ENCODE measurements around the gene FGF14. TPM values are rescaled to one million over a fixed set of nuclear protein-coding genes. Genes with fewer than 3 reads are reported as not detected.

The FGF14 gene
- total RNA-seq, 1 donor from 2014 or later = 0.22 TPM

- Mint-ChIP-seq H3K4me1 (ENCODE audit: low read depth) (no peaks in the 10 kb centered on the region), H3K9me3 (ENCODE audit: low read depth) (no peaks in the 10 kb centered on the region), H3K27ac (ENCODE audit: unreplicated experiment) (no peak overlapping the region), H3K36me3 (ENCODE audit: low read depth) (no peaks in the 10 kb centered on the region), H3K4me3 (ENCODE audit: unreplicated experiment) (no peak overlapping the region), H3K27me3 (ENCODE audit: low read depth) (peaks cover 40% of the 10 kb centered on the region)
- no peak for DNase-seq (ENCODE audit: low spot score)
- TF ChIP-seq, protein P1, sequence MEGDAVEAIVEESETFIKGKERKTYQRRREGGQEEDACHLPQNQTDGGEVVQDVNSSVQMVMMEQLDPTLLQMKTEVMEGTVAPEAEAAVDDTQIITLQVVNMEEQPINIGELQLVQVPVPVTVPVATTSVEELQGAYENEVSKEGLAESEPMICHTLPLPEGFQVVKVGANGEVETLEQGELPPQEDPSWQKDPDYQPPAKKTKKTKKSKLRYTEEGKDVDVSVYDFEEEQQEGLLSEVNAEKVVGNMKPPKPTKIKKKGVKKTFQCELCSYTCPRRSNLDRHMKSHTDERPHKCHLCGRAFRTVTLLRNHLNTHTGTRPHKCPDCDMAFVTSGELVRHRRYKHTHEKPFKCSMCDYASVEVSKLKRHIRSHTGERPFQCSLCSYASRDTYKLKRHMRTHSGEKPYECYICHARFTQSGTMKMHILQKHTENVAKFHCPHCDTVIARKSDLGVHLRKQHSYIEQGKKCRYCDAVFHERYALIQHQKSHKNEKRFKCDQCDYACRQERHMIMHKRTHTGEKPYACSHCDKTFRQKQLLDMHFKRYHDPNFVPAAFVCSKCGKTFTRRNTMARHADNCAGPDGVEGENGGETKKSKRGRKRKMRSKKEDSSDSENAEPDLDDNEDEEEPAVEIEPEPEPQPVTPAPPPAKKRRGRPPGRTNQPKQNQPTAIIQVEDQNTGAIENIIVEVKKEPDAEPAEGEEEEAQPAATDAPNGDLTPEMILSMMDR (IDR thresholded peaks at IDR 0.05) = peak; percentile 81
These were observed 459.8 kb downstream of the FGF14 start for GRCh38 chr13:101942038-101942437.

GRCh38 chr13:101941095-101941783, 460.6 kb downstream of the FGF14 start:
- H3K27ac Mint-ChIP-seq (ENCODE audit: unreplicated experiment) = no peak overlapping the region
- H3K4me1 Mint-ChIP-seq (ENCODE audit: low read depth) = no peaks in the 10 kb centered on the region
- no peaks in the 10 kb centered on the region for H3K36me3 Mint-ChIP-seq (ENCODE audit: low read depth)
- TF ChIP-seq, protein P1 (IDR thresholded peaks at IDR 0.05) = peak; percentile 0
- DNase-seq (ENCODE audit: low spot score) = no peak
- peaks cover 42% of the 10 kb centered on the region for H3K27me3 Mint-ChIP-seq (ENCODE audit: low read depth)
- no peaks in the 10 kb centered on the region for H3K9me3 Mint-ChIP-seq (ENCODE audit: low read depth)
- H3K4me3 Mint-ChIP-seq (ENCODE audit: unreplicated experiment) = no peak overlapping the region

DNA sequence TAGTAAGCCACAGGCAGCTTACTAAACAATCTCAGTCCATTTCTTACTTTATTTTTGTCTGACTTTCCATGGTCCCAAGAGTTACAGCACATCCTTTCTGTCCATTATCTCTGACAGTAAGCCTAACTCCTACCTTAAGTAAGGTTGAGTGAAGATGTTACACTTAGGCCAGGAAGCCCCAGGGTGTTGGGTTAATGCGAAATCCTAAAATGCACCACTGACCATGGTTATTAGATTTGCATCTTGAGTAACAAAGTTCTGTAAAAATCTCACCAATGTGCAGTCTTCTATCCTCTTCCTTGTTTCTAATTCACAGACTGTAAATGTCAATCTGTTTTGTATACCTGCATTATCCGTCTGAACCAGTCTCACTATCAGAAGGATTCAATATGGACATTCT, 462.5 kb downstream of the FGF14 start:
- TF ChIP-seq, protein P1 (IDR thresholded peaks at IDR 0.05) = no peak
- Mint-ChIP-seq H3K36me3 (ENCODE audit: low read depth) (no peaks in the 10 kb centered on the region), H3K9me3 (ENCODE audit: low read depth) (no peaks in the 10 kb centered on the region), H3K27ac (ENCODE audit: unreplicated experiment) (no peak overlapping the region), H3K4me1 (ENCODE audit: low read depth) (no peaks in the 10 kb centered on the region), H3K27me3 (ENCODE audit: low read depth) (peaks cover 42% of the 10 kb centered on the region), H3K4me3 (ENCODE audit: unreplicated experiment) (no peak overlapping the region)
- DNase-seq (ENCODE audit: low spot score) = no peak

GRCh38 chr13:101935828-101936227, 466.0 kb downstream of the FGF14 start:
- Mint-ChIP-seq H3K9me3 (ENCODE audit: low read depth) (no peaks in the 10 kb centered on the region), H3K4me1 (ENCODE audit: low read depth) (peaks cover 5% of the 10 kb centered on the region), H3K27me3 (ENCODE audit: low read depth) (peaks cover 45% of the 10 kb centered on the region), H3K4me3 (ENCODE audit: unreplicated experiment) (no peak overlapping the region), H3K27ac (ENCODE audit: unreplicated experiment) (no peak overlapping the region), H3K36me3 (ENCODE audit: low read depth) (no peaks in the 10 kb centered on the region)
- no peak for DNase-seq (ENCODE audit: low spot score)
- TF ChIP-seq, protein P1 (IDR thresholded peaks at IDR 0.05) = no peak

DNA sequence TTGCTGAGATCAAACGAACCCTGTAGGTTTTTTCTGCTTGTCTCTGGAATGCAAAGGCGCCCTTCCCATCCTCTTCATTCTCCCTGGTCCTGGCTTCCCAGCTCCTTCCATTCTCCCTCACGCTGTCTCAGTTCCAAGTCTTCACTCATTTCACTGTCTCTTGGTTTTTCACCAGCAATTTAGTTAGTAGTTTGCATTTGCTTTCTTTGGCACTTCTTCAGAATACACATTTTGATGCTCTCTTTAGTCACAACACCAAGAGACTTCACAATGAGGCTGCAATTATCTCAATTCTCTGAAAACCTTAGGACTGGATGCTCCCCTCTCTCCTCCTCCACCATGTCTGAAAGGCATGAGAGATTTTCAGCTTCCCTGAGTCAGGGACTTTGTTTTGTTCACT, 470.7 kb downstream of the FGF14 start:
- H3K9me3 Mint-ChIP-seq (ENCODE audit: low read depth) = no peaks in the 10 kb centered on the region
- TF ChIP-seq, protein P1 (IDR thresholded peaks at IDR 0.05) = no peak
- DNase-seq (ENCODE audit: low spot score) = no peak
- H3K27ac Mint-ChIP-seq (ENCODE audit: unreplicated experiment) = no peak overlapping the region
- H3K36me3 Mint-ChIP-seq (ENCODE audit: low read depth) = no peaks in the 10 kb centered on the region
- H3K4me3 Mint-ChIP-seq (ENCODE audit: unreplicated experiment) = no peak overlapping the region
- peaks cover 33% of the 10 kb centered on the region for H3K27me3 Mint-ChIP-seq (ENCODE audit: low read depth)
- peaks cover 15% of the 10 kb centered on the region for H3K4me1 Mint-ChIP-seq (ENCODE audit: low read depth)

Data from chondrocyte (in vitro differentiated cells).